D341Med (cell line): Measurements from ENCODE around the gene NEGR1.

Experiments
- DNase-seq: peaks from one replicate; pipeline ENCODE4 v3.0.0; 2012; ENCODE audit warnings: low spot score

The NEGR1 gene

GRCh38 chr1:71462247-71462646 is 820.1 kb downstream of the NEGR1 start:
- DNase-seq, result no peak

- no peak for DNase-seq
Observed at GRCh38 chr1:71461416-71461815, 820.9 kb downstream of the NEGR1 start.

- DNase-seq, result no peak
Observed at GRCh38 chr1:71448444-71448843, 833.9 kb downstream of the NEGR1 start.

GRCh38 chr1:71438626-71439025 is 843.7 kb downstream of the NEGR1 start:
- DNase-seq, result no peak

DNA sequence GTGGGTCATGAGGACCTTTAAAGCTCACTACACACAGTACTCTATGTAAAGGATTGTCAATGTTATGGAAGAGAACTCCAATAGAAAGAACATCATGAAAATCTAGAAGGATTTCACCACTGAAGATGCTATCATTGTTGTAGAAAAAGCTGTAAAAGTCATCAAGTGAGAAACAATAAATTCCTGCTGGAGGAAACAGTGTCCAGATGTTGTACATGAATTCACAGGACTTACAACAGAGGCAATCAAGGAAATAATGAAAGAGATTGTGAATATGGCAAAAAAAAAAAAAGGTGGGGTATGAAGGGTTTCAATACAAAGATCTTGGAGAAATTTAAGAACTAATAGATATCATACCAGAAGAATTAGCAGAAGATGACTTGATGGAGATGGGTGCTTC is 846.4 kb downstream of the NEGR1 start:
- DNase-seq, result no peak

DNA sequence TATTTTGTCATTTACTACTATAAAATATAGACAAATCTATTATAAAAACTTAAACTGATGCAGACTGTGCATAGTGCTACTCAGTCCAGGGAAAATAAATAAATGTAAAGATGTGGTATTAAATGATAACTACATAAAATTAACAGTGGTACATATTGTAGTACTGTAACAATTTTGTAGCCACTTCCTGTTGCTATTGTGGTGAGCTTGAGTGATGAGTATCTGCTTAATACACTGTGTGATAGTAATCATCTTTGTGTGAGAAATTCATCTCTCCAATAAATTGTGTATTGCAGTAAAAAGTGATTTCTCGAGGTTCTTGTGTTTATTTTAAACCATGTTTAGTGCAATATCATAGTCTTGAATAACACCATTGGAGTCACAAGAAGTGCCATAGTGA is 848.1 kb downstream of the NEGR1 start:
- no peak for DNase-seq

DNA sequence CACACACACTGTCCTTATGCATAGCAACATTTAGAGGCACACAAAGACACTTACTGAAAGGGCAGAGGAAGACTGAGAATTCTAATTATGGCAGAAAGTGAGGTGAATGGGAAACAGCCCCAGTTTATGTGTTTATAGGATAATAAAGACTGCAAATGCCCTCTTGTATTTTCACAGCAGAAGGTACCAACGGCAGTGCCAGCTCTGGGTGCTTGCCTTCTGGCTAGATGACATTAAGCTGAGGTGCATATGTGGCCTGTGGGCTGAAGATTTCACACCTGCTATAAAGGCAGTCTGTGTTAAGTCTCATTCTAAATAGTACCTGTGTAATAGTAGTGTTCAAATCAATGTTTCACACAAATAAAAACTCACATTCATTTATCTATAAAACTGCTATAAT is 854.3 kb downstream of the NEGR1 start:
- no peak for DNase-seq

- DNase-seq, result no peak
Observed at GRCh38 chr1:71427066-71427465, 855.3 kb downstream of the NEGR1 start.

DNA sequence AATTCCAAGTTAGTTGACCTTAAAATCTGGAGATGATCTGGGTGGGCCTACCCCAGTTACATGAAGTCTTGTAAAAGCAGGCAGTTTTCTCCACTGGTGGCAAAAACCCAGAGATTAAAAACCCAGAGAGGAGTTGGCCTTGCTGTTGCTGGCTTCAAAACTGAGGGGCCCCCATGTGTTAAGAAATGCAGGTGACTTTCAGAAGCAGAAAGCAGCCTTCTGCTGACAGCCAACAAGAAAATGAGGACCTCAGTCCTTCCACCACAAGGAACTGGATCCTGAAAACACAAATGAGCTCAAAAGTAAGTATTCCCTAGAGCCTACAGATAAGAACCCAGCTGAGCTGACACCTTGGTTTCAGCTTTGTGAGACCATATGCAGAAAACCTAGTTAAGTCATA is 857.8 kb downstream of the NEGR1 start:
- no peak for DNase-seq

DNA sequence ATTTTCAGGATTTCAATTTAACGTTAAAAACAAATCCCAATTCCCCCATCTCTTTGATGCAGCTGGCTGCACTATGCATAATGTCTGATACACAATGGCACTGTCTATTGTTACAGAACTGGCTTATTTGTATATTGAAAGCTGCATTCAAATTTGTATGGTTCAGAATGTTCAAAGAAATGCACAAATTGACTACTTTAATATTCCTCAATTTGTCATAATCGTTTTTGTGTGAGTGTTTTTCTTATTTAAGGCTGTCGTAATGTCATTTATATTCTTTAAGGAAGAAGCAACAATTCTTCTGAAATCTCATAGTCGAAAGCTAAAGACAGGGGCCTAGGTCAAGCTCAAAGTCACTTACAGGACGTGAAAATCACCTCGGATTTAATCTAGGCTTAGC is 860.1 kb downstream of the NEGR1 start:
- DNase-seq, result no peak

GRCh38 chr1:71417421-71417820 is 864.9 kb downstream of the NEGR1 start:
- DNase-seq, result no peak

GRCh38 chr1:71414179-71414578 is 868.2 kb downstream of the NEGR1 start:
- no peak for DNase-seq

GRCh38 chr1:71413441-71414175 is 868.7 kb downstream of the NEGR1 start:
- DNase-seq, result no peak

DNA sequence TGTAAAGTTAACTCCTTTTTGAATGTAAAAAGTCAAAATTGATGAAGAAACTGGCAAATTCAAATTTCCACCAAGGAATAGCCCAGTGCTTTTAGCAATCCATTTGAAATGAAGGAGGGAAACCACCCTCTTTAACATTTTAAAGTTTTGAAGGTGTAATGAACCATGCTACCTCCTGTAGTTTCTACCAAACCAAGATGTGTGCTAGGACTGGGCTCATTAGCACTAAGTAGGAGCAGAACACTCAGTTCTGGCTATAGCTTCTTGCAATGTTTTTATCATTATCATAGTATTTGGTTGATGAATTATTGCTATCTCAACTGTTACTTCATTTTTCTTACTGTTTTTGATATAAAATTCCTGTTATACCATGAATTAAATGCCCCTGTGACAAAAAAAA is 882.3 kb downstream of the NEGR1 start:
- no peak for DNase-seq

DNA sequence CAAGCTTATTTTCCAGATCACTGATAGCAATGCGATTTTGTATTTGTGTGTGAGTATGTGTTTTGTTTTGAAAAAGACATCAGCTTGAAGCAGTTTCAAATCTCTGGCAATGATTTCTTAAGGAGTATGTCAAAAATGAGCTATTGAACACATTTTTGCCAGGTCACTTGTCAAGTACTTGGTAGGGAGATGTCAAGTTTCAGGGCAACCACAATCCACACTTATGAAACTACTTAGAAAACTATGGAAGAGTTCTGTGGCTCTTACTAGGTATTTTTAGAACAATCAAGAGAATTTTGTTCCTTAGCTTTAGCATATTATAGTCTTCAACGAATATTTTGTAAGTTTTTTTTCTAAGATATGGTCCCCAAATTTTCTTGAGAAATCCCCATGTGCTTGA is 882.7 kb downstream of the NEGR1 start:
- DNase-seq, result no peak

DNA sequence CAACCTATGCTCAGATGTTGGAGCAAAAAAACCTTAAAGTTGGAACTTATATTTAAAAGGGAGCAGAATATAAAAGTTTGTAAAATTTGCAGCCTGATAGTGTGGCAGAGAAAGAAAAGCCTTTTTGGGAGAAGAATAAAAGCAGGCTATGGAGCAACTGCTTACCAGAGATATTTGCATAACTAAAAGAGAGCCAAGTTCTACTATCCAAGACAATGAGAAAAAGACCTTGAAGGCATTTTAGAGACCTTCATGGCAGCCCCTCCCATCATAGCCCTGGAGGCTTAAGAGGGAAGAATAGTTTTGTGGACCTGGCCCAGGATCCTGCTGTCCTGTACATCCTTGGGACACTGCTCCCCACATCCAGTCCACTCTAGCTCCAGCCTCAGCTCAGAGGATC is 889.0 kb downstream of the NEGR1 start:
- DNase-seq, result no peak

DNA sequence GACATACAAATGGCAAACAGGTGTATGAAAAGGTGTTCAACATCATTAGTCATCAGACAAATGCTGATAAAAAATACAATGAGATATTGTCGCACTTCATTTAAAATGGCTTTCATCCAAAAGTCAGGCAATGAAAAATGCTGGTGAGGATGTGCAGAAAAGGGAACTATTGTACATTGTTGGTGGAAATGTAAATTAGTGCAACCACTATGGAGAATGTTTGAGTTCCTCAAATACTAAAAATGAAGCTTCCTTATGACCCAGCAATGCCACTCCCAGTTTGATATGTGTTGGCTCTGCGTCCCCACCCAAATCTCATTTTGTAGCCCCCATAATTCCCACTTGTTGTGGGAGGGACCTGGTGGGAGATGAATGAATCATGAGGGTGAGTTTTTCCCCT is 891.8 kb downstream of the NEGR1 start:
- DNase-seq, result no peak

- DNase-seq, result no peak
Observed at GRCh38 chr1:71377886-71378285, 904.5 kb downstream of the NEGR1 start.

- DNase-seq, result no peak
Observed at GRCh38 chr1:71372496-71372895, 909.8 kb downstream of the NEGR1 start.

DNA sequence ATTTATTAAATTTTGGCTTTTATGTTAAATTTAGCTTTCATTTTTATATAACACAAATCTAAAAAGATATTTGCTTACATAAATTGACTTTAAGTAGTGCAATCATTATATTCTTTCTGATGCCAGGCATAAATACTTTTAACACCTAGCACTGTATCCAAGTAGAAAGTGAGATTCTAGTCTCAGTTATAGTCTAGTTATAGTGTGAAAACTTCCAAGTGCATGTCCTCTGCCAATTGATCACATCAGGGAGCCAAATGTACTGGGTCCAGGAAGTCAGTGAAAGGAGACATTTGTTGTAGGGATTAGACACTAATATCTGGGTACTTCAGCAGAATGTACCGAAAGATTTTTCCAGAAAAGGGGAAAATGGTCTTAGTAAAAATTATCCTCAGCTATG is 910.8 kb downstream of the NEGR1 start:
- DNase-seq, result no peak

DNA sequence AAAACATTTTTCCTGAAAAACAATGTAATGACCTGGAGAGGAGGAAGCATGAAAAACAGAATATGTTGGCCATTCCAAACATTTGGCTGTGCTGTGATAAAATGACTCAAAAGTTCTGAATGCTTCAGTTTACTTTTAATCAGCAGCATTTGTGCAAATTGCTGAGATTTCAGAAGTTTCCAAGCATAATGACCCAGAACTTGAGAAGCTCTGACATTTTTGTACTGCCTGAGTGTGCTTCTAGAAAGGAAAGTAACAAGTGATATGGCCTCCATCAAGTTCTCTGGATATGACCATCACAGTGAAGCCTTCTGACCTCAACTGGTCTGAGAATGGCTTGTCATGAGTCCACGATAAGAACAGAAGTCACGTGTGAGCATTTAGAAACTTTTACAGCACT is 918.1 kb downstream of the NEGR1 start:
- DNase-seq, result no peak

DNA sequence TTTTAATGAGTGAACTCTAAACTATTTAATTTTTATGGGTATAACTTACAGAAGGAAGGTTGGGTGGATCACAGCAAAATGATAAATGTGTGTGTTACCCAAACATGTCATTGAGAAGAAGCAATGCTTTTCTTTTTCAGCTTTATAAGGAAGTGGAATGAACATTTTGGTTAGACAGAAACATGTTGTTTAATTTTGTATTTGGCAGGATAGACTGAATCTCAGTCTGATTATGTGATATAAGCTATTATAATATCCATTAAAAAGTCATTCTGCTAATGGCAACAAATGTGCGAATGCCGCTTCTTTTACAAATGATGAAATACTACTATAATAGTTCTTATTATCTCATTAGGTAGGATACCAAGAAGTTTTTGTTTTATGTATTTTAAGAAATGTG is 919.6 kb downstream of the NEGR1 start:
- no peak for DNase-seq

- DNase-seq, result no peak
Observed at GRCh38 chr1:71362076-71362475, 920.3 kb downstream of the NEGR1 start.

- no peak for DNase-seq
Observed at GRCh38 chr1:71357708-71358107, 924.6 kb downstream of the NEGR1 start.

GRCh38 chr1:71351438-71351837 is 930.9 kb downstream of the NEGR1 start:
- DNase-seq, result no peak
